NOMO-1 treated with DMSO at 0.1 percent for 48 hours (cell line): ENCODE results near the gene SFR1.
"Not testable (repeated sequence)": the region's sequence is repeated elsewhere in the genome, so short reads cannot be mapped to it uniquely, and the experiment has no call there.

Experiments
- DNase-seq: peaks from one replicate; lab custom pipeline; 2025; ENCODE audit not compliant: unreplicated experiment; lab: John Stamatoyannopoulos, UW

The SFR1 gene

GRCh38 chr10:104170610-104171254, 48.8 kb downstream of the SFR1 start:
- DNase-seq: no peak

GRCh38 chr10:104174136-104174535, 52.2 kb downstream of the SFR1 start:
- not testable (repeated sequence) for DNase-seq
